Heart right ventricle (tissue), 16 donors: ENCODE measurements around the gene ATG9B. TPM values are rescaled to one million over a fixed set of nuclear protein-coding genes. Genes with fewer than 3 reads are reported as not detected.

Experiments used
- ATAC-seq, 8 donors: fragments of 200-7000 bp; cut with Tn5 transposase; one replicate each; pipeline ENCODE4 v1.9.1; 2020; ENCODE audit warnings: mild to moderate bottlenecking in 8 of 8, moderate library complexity in 8 of 8, moderate number of reproducible peaks in 1 of 8
- DNase-seq, 2 donors: peaks; one replicate each; pipeline ENCODE4 v3.0.0-alpha.2; 2020
- H3K27ac ChIP-seq, 10 donors: fragments of 200-600 bp; sonication (generic) in 2 of 10; one replicate each; pipeline versions ENCODE4 v1.5.0 to v1.8.0; 2020 to 2022; ENCODE audit warnings: mild to moderate bottlenecking in 3 of 10
- H3K27me3 ChIP-seq, 7 donors: fragments of 200-600 bp; one replicate each; pipeline ENCODE4 v1.8.0; 2021 to 2022; ENCODE audit warnings: mild to moderate bottlenecking in 2 of 7
- H3K36me3 ChIP-seq, 9 donors: fragments of 200-600 bp; sonication (generic) in 1 of 9; one replicate each; pipeline versions ENCODE4 v1.5.0 to v1.8.0; 2020 to 2022; ENCODE audit warnings: mild to moderate bottlenecking in 2 of 9
- H3K4me1 ChIP-seq, 9 donors: fragments of 200-600 bp; sonication (generic) in 1 of 9; one replicate each; pipeline versions ENCODE4 v1.5.0 to v1.8.0; 2020 to 2022; ENCODE audit warnings: mild to moderate bottlenecking in 4 of 9
- H3K4me3 ChIP-seq, 10 donors: fragments of 200-600 bp; sonication (generic) in 2 of 10; one replicate each; pipeline versions ENCODE4 v1.5.0 to v1.8.0; 2020 to 2022; ENCODE audit warnings: mild to moderate bottlenecking in 7 of 10, moderate library complexity in 2 of 10
- H3K9me3 ChIP-seq, 11 donors: fragments of 200-600 bp in 10 of 11; sonication (generic) in 2 of 11; one replicate each; pipeline versions ENCODE4 v1.5.0 to v1.8.0; 2013 to 2022; ENCODE audit warnings: mild to moderate bottlenecking in 2 of 11, control low read depth in 1 of 11, moderate library complexity in 1 of 11
- CTCF ChIP-seq, 9 donors: fragments of 200-600 bp; sonication (generic) in 2 of 9; IDR thresholded peaks; one replicate each; pipeline versions ENCODE4 v1.5.0 to v1.8.0; 2021 to 2022; ENCODE audit warnings: antibody characterized with exemption in 9 of 9, mild to moderate bottlenecking in 5 of 9, moderate library complexity in 1 of 9
- WGBS, 2 donors: extraction: QIAGEN DNeasy Blood & Tissue Kit; methylation state at CpG; one replicate each; pipeline ENCODE4 v1.1.7; 2013; ENCODE audit warnings: inconsistent platforms in 1 of 2; 5-methylcytosine and 5-hydroxymethylcytosine counted together
- intact Hi-C, 10 donors: fragments of 100-400 bp; cut with DNase I; formaldehyde crosslinking; loops; one replicate each; pipeline versions ENCODE4 v1.11.1 to v1.14.2; 2022
- polyA plus RNA-seq, 2 donors: library from polyadenylated mRNA; stranded (reverse); fragments of 200-250 nt; gene quantifications; one replicate each; pipeline ENCODE4 v1.2.3, GENCODE V29; 2013
- total RNA-seq, 10 donors: library from RNA; stranded (reverse); fragmentation: NEBNext Ultra II Directional in 3 of 10; extraction: Animal tissue kit (Norgen Biotek cat#: 25700) in 3 of 10; gene quantifications; one replicate each; pipeline versions ENCODE4 v1.2.1 to v1.2.4, GENCODE V29; 2021 to 2023
- donor health status: Arrhythmogenic right ventricular cardiomyopathy.
- donor health status: ischemic (EF 13 %, LVEDD 7.1; RV severe dilation, severe dysfunction).
- donor health status: healthy with polysubstance abuse.
- donor health status: DM: no; HTN: yes; CAD: no.
- donor health status: DM: no; HTN: no; CAD: no.
- donor health status: ischemic (EF 25% LVEDD 6.9; RV normal size, moderate dysfunction).
- donor health status: ischemic (EF 25% LVEDD 5.7; RV mildly dilated, moderate dysfunction).
- donor health status: healthy.
- donor health status: DM: yes; HTN: yes; CAD: no.
- donor health status: Ischemic cardiomyopathy.
- donor health status: ischemic (EF 35%, LVEDD 5.7; RV mildly dilated, moderate dysfunction).
- donor health status: nonischemic (EF 11% LVEDD 7.7; RV severe dilation, severe dysfunction).
- donor health status: DM: yes; HTN: yes; CAD: no.
- donor health status: PGD.
- donor health status: ischemic (EF 29% LVEDD 5.4; RV normal size, mild dysfunction).
- donor health status: nonischemic (EF 23%, LVEDD 6.1; RV moderate dilation, normal function).

Gene ATG9B
- total and polyA plus RNA-seq, 12 donors, result 0.09 to 0.59 (median 0.39) TPM; not detected in 7

GRCh38 chr7:151058781-151059366, 34.6 kb upstream of the ATG9B start:
- DNase-seq (no peak), ATAC-seq (no peak)
- Histone ChIP-seq H3K9me3 (no peaks in the 10 kb centered on the region), H3K36me3 (peaks cover 0 to 9% (median 0%) of the 10 kb centered on the region in 9 donors), H3K27me3 (no peaks in the 10 kb centered on the region), H3K27ac (peak overlapping the region; percentile 94 to 98 (median 97)), H3K4me1 (peaks cover 34 to 60% (median 55%) of the 10 kb centered on the region in 9 donors), H3K4me3 (peak overlapping the region; percentile 70 to 95 (median 88))
- TF ChIP-seq CTCF (IDR thresholded peaks at IDR 0.05), result no peak
- intact Hi-C loops, result loop anchor here in 8 of 10 donors (1.0 to 10.0 kb wide), 6 partner anchors 22 to 56 kb away; partner anchors contain the start of genes FASTK (in 5 of the 8), ABCB8 (in 3 of the 8) and AGAP3 (in 1 of the 8)
- 4 to 7% methylated on average over 18 of the region's 18 CpGs for WGBS, 2 donors

GRCh38 chr7:151057989-151058780, 33.9 kb upstream of the ATG9B start:
- intact Hi-C loops, result loop anchor here in 7 of 10 donors (1.0 to 10.0 kb wide), 6 partner anchors 23 to 57 kb away; partner anchors contain the start of genes FASTK (in 5 of the 7), ABCB8 (in 2 of the 7) and AGAP3 (in 1 of the 7)
- ATAC-seq, result peak; percentile 89 to 93 (median 90)
- DNase-seq, result peak; percentile 98 to 99
- Histone ChIP-seq H3K27me3 (no peaks in the 10 kb centered on the region), H3K4me3 (peak overlapping the region; percentile 22 to 95 (median 88)), H3K36me3 (peaks cover 0 to 12% (median 0%) of the 10 kb centered on the region in 9 donors), H3K4me1 (peaks cover 33 to 55% (median 50%) of the 10 kb centered on the region in 9 donors), H3K9me3 (no peaks in the 10 kb centered on the region), H3K27ac (peak overlapping the region; percentile 94 to 98 (median 97))
- TF ChIP-seq CTCF (IDR thresholded peaks at IDR 0.05), result peak in 1 of 9 donors; percentile 18
- WGBS, 2 donors, result 1 to 2% methylated on average over 46 of the region's 46 CpGs

- no peak for DNase-seq
- Histone ChIP-seq H3K36me3 (peaks cover 0 to 12% (median 0%) of the 10 kb centered on the region in 9 donors), H3K4me3 (peak within 1 kb of the TSS; percentile 22 to 95 (median 88)), H3K9me3 (no peaks in the 10 kb centered on the region), H3K4me1 (peaks cover 30 to 49% (median 45%) of the 10 kb centered on the region in 9 donors), H3K27me3 (no peaks in the 10 kb centered on the region), H3K27ac (peak within 1 kb of the TSS; percentile 94 to 98 (median 97))
- WGBS, 2 donors, result 0 to 1% methylated on average over 30 of the region's 30 CpGs
- ATAC-seq, result peak in 5 of 8 donors; percentile 0 to 1 (median 1)
- no peak for TF ChIP-seq CTCF (IDR thresholded peaks at IDR 0.05)
- intact Hi-C loops, result loop anchor here in 2 of 10 donors (2.0 to 10.0 kb wide), 2 partner anchors 27 to 57 kb away; no protein-coding TSS in a partner anchor
Measured at GRCh38 chr7:151057506-151057988, 33.3 kb upstream of the ATG9B start, which contains the start of gene CDK5. Gene CDK5 (minus strand): TSS chr7:151057897. CDS start chr7:151057848, 49 bp downstream.
